HG03175 (cell line): Measurements from ENCODE around the gene HIPK4.
"Not testable (repeated sequence)": the region's sequence is repeated elsewhere in the genome, so short reads cannot be mapped to it uniquely, and the experiment has no call there.

Experiments
- ATAC-seq: cut with Tn5 transposase; IDR thresholded peaks from one replicate; pipeline ENCODE4 v1.9.1; 2021; ENCODE audit warnings: mild to moderate bottlenecking, moderate library complexity; ENCODE audit not compliant: unreplicated experiment

Gene HIPK4

DNA sequence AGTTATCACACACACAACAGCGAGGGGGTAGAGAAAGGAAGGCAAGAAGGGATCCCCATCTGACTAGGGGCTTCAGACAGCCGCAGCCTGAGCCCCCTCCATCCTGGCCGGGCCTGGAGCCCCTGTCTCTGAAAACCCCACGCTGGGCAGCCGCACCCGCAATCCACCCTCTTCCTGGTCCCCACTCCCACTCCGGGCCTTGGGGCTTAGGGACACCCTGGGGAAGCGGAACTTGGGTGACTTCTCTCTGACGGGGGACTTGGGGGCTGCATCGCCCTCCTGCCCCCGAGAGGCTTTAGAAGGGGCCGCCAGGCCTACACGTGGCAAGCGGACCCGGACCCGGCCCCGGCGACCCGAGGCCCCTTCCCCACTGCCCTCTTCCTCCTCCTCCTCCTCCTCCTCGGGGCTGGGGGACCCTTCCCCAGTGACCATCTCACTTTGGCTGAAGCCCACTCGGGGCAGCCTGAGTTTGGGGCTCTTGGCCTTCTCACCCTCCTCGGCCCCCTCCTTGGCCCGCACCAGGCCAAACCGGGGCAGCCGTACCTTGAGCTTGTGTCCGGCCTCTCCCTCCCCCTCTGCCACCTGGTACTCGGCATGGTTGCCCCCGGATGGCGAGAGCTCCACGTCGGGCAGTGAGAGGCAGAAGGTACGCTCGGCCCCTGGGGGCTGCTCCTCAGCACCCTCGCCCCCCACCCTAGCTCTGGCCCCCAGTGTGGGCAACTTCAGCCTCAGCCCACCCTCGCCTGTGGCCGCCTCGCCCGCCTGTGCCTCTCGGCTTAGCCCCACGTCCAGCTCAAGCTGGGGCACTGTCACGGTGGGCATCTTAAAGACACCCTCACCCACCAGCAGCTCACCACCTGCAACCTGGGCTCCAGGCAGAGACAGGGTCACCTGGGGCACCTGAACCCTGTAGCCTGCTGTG, 4.2 kb upstream of the HIPK4 start:
- no peak for ATAC-seq

GRCh38 chr19:40392894-40393517, 3.0 kb upstream of the HIPK4 start:
- ATAC-seq = no peak

- no peak for ATAC-seq
These were observed 2.1 kb upstream of the HIPK4 start for GRCh38 chr19:40392123-40392522.

DNA sequence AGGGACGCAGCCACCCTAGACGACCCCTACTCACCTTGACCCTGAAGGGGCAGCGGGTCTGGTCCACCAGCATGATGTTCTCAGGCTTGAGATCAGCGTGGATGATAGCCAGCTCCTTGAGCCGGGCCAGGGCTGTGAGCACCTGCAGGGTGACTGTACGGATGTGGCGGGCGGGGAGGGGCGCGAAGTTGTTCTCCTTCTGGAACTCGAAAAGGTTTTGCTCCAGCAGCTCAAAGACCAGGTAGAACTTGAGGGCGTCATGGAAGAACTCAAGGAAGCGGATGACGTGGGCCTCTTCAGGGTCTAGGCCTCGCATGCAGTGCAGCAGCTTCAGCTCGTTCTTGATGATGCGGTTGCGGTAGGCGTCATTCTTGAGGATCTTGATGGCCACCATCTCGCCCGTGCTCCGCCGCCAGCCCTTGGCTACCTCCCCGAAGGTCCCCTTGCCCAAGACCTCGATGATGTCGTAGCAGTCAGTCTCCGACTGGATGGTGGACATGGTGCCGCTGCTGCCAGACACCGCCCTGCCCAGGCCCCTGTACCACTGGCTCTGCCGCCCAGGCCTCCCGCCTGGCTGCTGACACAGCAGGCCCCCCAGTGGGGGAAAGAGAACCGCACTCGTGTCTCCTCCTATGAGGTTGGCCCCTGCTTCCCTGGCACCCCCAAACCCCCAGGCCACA, 437 bp downstream of the HIPK4 start:
- ATAC-seq = no peak

- no peak for ATAC-seq
These were observed 1.5 kb downstream of the HIPK4 start for GRCh38 chr19:40388481-40388880.

- no peak for ATAC-seq
These were observed 2.8 kb downstream of the HIPK4 start for GRCh38 chr19:40387155-40387554.

DNA sequence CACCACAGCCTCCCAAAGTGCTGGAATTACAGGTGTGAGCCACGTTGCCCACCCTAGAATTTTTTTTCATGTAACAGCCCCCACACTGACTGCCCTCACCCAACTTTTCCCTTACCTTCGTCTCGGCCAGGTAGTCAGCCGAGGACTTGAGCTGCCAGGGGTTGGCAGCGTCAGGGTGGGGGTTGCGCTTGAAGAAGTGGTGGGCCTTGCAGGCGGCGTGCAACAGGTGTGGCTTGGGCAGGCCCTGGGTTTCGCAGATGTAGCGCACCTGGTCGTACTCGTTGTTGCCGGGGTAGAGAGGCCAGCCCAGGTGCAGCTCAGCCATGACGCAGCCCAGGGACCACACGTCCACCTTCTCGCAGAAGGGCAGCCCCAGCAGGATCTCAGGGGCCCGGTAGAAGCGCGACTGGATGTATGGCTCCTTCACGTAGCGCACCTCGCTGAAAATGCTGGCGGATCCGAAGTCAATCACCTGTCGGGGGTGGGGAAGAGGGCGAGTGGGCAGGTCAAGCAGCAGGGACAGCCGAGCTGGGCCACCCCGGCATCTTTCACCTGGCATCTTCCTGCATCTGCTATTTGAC, 6.2 kb downstream of the HIPK4 start:
- no peak for ATAC-seq

DNA sequence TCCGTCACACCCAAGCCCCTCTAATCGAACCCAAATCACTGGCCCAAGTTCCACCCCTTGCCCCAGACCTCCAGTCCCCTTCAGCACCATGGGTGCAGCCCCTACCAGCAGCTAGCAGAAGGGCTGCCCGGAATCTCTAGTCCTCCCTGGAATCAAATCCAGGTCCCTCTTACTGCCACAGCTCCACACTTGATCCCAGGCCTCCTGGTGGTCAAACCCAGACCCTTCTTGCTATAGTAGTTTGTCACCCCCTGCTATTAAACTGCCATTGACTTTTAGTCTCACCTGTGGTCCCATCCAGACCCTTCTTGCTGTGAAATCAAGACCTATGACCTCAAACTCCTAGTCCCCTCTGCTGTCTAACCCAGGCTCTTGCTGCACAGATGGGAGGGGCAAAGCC, 8.7 kb downstream of the HIPK4 start:
- no peak for ATAC-seq

- ATAC-seq = no peak
These were observed 9.6 kb downstream of the HIPK4 start for GRCh38 chr19:40380199-40381037.

- ATAC-seq = no peak
These were observed 10.4 kb downstream of the HIPK4 start for GRCh38 chr19:40379446-40380198.

- ATAC-seq = no peak
These were observed 11.5 kb downstream of the HIPK4 start for GRCh38 chr19:40378509-40378908.

DNA sequence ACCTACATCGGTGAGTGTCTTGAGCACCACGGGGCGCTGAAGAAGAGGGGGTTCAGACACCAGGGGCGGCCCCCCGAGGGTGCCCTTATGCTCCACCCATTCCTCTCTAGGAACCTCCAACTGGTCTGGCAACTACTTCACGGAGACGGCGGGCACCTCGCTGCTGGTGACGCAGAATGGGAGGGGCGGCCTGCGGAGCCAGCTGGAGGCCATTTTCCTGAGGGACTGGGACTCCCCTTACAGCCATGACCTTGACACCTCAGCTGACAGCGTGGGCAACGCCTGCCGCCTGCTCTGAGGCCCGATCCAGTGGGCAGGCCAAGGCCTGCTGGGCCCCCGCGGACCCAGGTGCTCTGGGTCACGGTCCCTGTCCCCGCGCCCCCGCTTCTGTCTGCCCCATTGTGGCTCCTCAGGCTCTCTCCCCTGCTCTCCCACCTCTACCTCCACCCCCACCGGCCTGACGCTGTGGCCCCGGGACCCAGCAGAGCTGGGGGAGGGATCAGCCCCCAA, 12.1 kb downstream of the HIPK4 start:
- ATAC-seq = no peak

GRCh38 chr19:40376286-40376862, 13.6 kb downstream of the HIPK4 start:
- ATAC-seq = no peak

DNA sequence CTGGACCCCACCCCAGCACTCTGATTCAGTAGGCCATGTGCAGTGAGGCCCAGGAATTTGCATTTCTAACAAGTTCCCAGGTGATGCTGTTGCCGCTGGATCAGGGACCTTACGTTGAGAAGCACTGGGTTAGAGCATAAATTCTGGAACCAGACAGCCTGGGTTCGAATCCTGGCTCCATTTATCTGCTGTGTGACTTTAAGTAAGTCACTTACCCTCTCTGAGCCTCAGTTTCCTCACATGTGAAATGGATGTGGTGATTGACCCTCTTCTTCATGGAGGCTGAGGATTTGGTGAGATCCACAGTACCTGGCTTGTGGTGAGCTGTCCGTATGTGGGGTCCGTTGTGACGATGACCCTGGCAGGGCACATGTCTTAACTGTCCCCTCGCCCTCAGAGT, 15.9 kb downstream of the HIPK4 start:
- no peak for ATAC-seq

DNA sequence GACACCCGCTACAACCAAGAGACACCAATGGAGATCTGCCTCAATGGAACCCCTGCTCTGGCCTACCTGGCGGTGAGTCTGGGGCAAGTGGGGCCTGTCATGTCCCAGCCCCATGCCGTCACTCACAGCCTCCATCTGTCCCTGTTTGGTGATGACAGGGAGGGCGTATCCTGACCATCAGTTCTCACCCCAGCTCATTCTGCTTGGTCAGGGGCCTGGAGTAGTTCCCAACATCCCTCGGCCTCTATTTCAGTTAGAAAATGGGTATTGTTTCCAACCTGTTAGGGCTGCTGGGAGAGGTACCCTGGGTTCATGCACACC, 18.2 kb downstream of the HIPK4 start:
- no peak for ATAC-seq

- ATAC-seq = no peak
These were observed 18.8 kb downstream of the HIPK4 start for GRCh38 chr19:40370997-40371801.

DNA sequence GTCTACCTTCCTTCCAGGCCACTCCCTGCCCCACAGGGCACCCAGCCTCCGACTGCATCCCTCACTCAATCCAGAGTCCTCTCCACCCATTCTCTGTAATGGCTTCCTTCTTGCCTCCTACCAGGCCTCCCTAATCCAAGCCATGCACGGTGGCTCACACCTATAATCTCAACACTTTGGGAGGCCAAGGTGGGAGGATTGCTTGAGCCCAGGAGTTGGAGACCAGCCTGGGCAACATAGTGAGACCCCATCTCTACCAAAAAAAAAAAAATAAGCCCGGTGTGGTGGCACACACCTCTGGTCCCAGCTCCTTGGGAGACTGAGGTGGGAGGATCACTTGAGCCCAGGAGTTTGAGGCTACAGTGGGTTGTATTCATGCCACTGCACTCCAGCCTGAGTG, 19.7 kb downstream of the HIPK4 start:
- not testable (repeated sequence) for ATAC-seq

DNA sequence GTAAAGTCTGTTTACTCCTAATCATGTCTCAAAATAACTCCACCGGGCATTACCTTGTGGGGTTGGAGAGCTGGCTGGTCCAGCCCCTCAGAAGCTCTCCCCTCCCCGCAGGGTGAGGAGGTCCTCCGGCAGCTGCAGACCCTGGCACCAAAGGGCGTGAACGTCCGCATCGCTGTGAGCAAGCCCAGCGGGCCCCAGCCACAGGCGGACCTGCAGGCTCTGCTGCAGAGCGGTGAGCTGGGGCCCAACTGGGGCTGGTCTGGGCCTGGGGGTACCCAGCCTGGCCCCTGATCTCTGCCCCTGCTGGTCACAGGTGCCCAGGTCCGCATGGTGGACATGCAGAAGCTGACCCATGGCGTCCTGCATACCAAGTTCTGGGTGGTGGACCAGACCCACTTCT, 20.2 kb downstream of the HIPK4 start:
- no peak for ATAC-seq
